ENCODE results near the gene VPS35L. TPM values are rescaled to one million over a fixed set of nuclear protein-coding genes. Genes with fewer than 3 reads are reported as not detected.
"Not testable (repeated sequence)": the region's sequence is repeated elsewhere in the genome, so short reads cannot be mapped to it uniquely, and the experiment has no call there.

Gene VPS35L
- total RNA-seq, 2 experiments from 2014 or later, result 33.9 to 38.0 TPM

GRCh38 chr16:19665313-19665712 lies 109.8 kb downstream of the VPS35L start:
- H3K27ac Mint-ChIP-seq, CTCF ChIA-PET: not testable (repeated sequence)

GRCh38 chr16:19666477-19666876 lies 111.0 kb downstream of the VPS35L start:
- POLR2A ChIA-PET, result interaction anchor here (0.5 kb wide), 1 partner anchor 20 kb away, joined by 3 read pairs; no protein-coding TSS in a partner anchor
- Mint-ChIP-seq H3K4me1 (ENCODE audit: low read depth) (no peaks in the 10 kb centered on the region), H3K27ac (no peak overlapping the region), H3K36me3 (peaks cover 22% of the 10 kb centered on the region), H3K27me3 (no peaks in the 10 kb centered on the region), H3K4me3 (no peak overlapping the region), H3K9me3 (peaks cover 9% of the 10 kb centered on the region)
- CTCF ChIA-PET, result no interaction called here
- intact Hi-C loops (cut with micrococcal nuclease), result no loop called here
- no peak for DNase-seq

More at GRCh38 chr16:19665313-19665712, 109.8 kb downstream of the VPS35L start:
- POLR2A ChIA-PET; H3K27me3 Mint-ChIP-seq; intact Hi-C loops (cut with micrococcal nuclease); H3K4me1 Mint-ChIP-seq (ENCODE audit: low read depth); H3K4me3 Mint-ChIP-seq; H3K9me3 Mint-ChIP-seq; DNase-seq: not testable (repeated sequence)
- H3K36me3 Mint-ChIP-seq, result peaks cover 27% of the 10 kb centered on the region

GRCh38 chr16:19672378-19672777 lies 116.9 kb downstream of the VPS35L start:
- POLR2A ChIA-PET, result no interaction called here

GRCh38 chr16:19674485-19674884 lies 119.0 kb downstream of the VPS35L start:
- Mint-ChIP-seq H3K27ac (no peak overlapping the region), H3K4me1 (ENCODE audit: low read depth) (no peaks in the 10 kb centered on the region), H3K27me3 (no peaks in the 10 kb centered on the region), H3K9me3 (no peaks in the 10 kb centered on the region), H3K4me3 (no peak overlapping the region), H3K36me3 (peaks cover 20% of the 10 kb centered on the region)
- ChIA-PET CTCF (interaction anchor here (1.4 kb wide), 1 partner anchor 22 kb away, joined by 3 read pairs; no protein-coding TSS in a partner anchor), POLR2A (no interaction called here)
- intact Hi-C loops (cut with micrococcal nuclease), result no loop called here
- no peak for DNase-seq

More at GRCh38 chr16:19672378-19672777, 116.9 kb downstream of the VPS35L start:
- intact Hi-C loops (cut with micrococcal nuclease), result no loop called here
- no peak overlapping the region for H3K4me3 Mint-ChIP-seq
- peaks cover 17% of the 10 kb centered on the region for H3K36me3 Mint-ChIP-seq
- no peaks in the 10 kb centered on the region for H3K27me3 Mint-ChIP-seq
- no peak overlapping the region for H3K27ac Mint-ChIP-seq
- no peaks in the 10 kb centered on the region for H3K9me3 Mint-ChIP-seq
- no peak for DNase-seq
- CTCF ChIA-PET, result no interaction called here
- H3K4me1 Mint-ChIP-seq (ENCODE audit: low read depth), result no peaks in the 10 kb centered on the region

- peaks cover 29% of the 10 kb centered on the region for H3K36me3 Mint-ChIP-seq
- H3K4me1 Mint-ChIP-seq (ENCODE audit: low read depth), result no peaks in the 10 kb centered on the region
- intact Hi-C loops (cut with micrococcal nuclease), result no loop called here
- H3K9me3 Mint-ChIP-seq, result no peaks in the 10 kb centered on the region
- no peaks in the 10 kb centered on the region for H3K27me3 Mint-ChIP-seq
- H3K27ac Mint-ChIP-seq, result no peak overlapping the region
- CTCF ChIA-PET, result no interaction called here
- DNase-seq, result no peak
- no peak overlapping the region for H3K4me3 Mint-ChIP-seq
- POLR2A ChIA-PET, result no interaction called here
Measured at GRCh38 chr16:19677402-19677801, 121.9 kb downstream of the VPS35L start.

GRCh38 chr16:19678804-19679203 lies 123.3 kb downstream of the VPS35L start:
- Mint-ChIP-seq H3K4me3 (no peak overlapping the region), H3K27ac (no peak overlapping the region), H3K27me3 (no peaks in the 10 kb centered on the region), H3K4me1 (ENCODE audit: low read depth) (no peaks in the 10 kb centered on the region), H3K36me3 (peaks cover 43% of the 10 kb centered on the region), H3K9me3 (peaks cover 7% of the 10 kb centered on the region)
- intact Hi-C loops (cut with micrococcal nuclease), result no loop called here
- no peak for DNase-seq
- ChIA-PET CTCF (no interaction called here), POLR2A (no interaction called here)

GRCh38 chr16:19679281-19679680 lies 123.8 kb downstream of the VPS35L start:
- H3K9me3 Mint-ChIP-seq; POLR2A ChIA-PET; H3K27me3 Mint-ChIP-seq; CTCF ChIA-PET; H3K4me3 Mint-ChIP-seq; H3K27ac Mint-ChIP-seq; H3K4me1 Mint-ChIP-seq (ENCODE audit: low read depth); DNase-seq; intact Hi-C loops (cut with micrococcal nuclease): not testable (repeated sequence)
- H3K36me3 Mint-ChIP-seq, result peaks cover 45% of the 10 kb centered on the region

GRCh38 chr16:19680881-19681340 lies 125.4 kb downstream of the VPS35L start:
- H3K36me3 Mint-ChIP-seq, result peaks cover 50% of the 10 kb centered on the region
- no peaks in the 10 kb centered on the region for H3K27me3 Mint-ChIP-seq
- H3K27ac Mint-ChIP-seq, result no peak overlapping the region
- ChIA-PET POLR2A (no interaction called here), CTCF (no interaction called here)
- intact Hi-C loops (cut with micrococcal nuclease), result no loop called here
- no peak overlapping the region for H3K4me3 Mint-ChIP-seq
- peaks cover 17% of the 10 kb centered on the region for H3K9me3 Mint-ChIP-seq
- no peak for DNase-seq
- H3K4me1 Mint-ChIP-seq (ENCODE audit: low read depth), result no peaks in the 10 kb centered on the region

- peaks cover 17% of the 10 kb centered on the region for H3K9me3 Mint-ChIP-seq
- no peaks in the 10 kb centered on the region for H3K27me3 Mint-ChIP-seq
- peaks cover 49% of the 10 kb centered on the region for H3K36me3 Mint-ChIP-seq
- ChIA-PET POLR2A (no interaction called here), CTCF (interaction anchor here (1.0 kb wide), 1 partner anchor 80 kb away, joined by 3 read pairs; no protein-coding TSS in a partner anchor)
- no peak overlapping the region for H3K4me3 Mint-ChIP-seq
- DNase-seq, result no peak
- intact Hi-C loops (cut with micrococcal nuclease), result no loop called here
- no peaks in the 10 kb centered on the region for H3K4me1 Mint-ChIP-seq (ENCODE audit: low read depth)
- no peak overlapping the region for H3K27ac Mint-ChIP-seq
Measured at GRCh38 chr16:19681637-19682036, 126.1 kb downstream of the VPS35L start.

- no peak overlapping the region for H3K27ac Mint-ChIP-seq
- H3K4me3 Mint-ChIP-seq, result no peak overlapping the region
- peaks cover 17% of the 10 kb centered on the region for H3K9me3 Mint-ChIP-seq
- ChIA-PET POLR2A (no interaction called here), CTCF (no interaction called here)
- peaks cover 48% of the 10 kb centered on the region for H3K36me3 Mint-ChIP-seq
- intact Hi-C loops (cut with micrococcal nuclease), result no loop called here
- DNase-seq, result no peak
- no peaks in the 10 kb centered on the region for H3K27me3 Mint-ChIP-seq
- H3K4me1 Mint-ChIP-seq (ENCODE audit: low read depth), result peaks cover 6% of the 10 kb centered on the region
Measured at GRCh38 chr16:19683453-19684236, 128.1 kb downstream of the VPS35L start.

GRCh38 chr16:19685176-19685575 lies 129.7 kb downstream of the VPS35L start:
- intact Hi-C loops (cut with micrococcal nuclease), result no loop called here
- peaks cover 17% of the 10 kb centered on the region for H3K9me3 Mint-ChIP-seq

GRCh38 chr16:19687279-19687678 lies 131.8 kb downstream of the VPS35L start:
- POLR2A ChIA-PET, result no interaction called here
- Mint-ChIP-seq H3K9me3 (peaks cover 17% of the 10 kb centered on the region), H3K4me1 (ENCODE audit: low read depth) (peaks cover 24% of the 10 kb centered on the region), H3K27ac (no peak overlapping the region), H3K36me3 (peaks cover 41% of the 10 kb centered on the region), H3K27me3 (no peaks in the 10 kb centered on the region), H3K4me3 (no peak overlapping the region)
- intact Hi-C loops (cut with micrococcal nuclease), result no loop called here
- CTCF ChIA-PET, result no interaction called here
- DNase-seq, result no peak

More at GRCh38 chr16:19685176-19685575, 129.7 kb downstream of the VPS35L start:
- CTCF ChIA-PET, result no interaction called here
- Mint-ChIP-seq H3K27ac (no peak overlapping the region), H3K4me3 (no peak overlapping the region), H3K27me3 (no peaks in the 10 kb centered on the region), H3K4me1 (ENCODE audit: low read depth) (peaks cover 18% of the 10 kb centered on the region), H3K36me3 (peaks cover 44% of the 10 kb centered on the region)
- POLR2A ChIA-PET, result interaction anchor here (0.7 kb wide), 1 partner anchor 576 kb away, joined by 3 read pairs; no protein-coding TSS in a partner anchor
- DNase-seq, result no peak
